HG03469 (cell line): ENCODE results near the gene RAD51B.

Source experiments
- ATAC-seq: cut with Tn5 transposase; IDR thresholded peaks from one replicate; pipeline ENCODE4 v1.9.1; 2021; ENCODE audit warnings: mild to moderate bottlenecking, moderate library complexity, moderate number of reproducible peaks; ENCODE audit not compliant: unreplicated experiment

RAD51B gene

GRCh38 chr14:68612049-68612448 is 792.5 kb downstream of the RAD51B start:
- no peak for ATAC-seq

GRCh38 chr14:68616221-68616902 is 796.8 kb downstream of the RAD51B start:
- ATAC-seq = no peak

GRCh38 chr14:68619790-68620574 is 800.4 kb downstream of the RAD51B start:
- ATAC-seq = no peak

GRCh38 chr14:68621400-68622365 is 802.1 kb downstream of the RAD51B start:
- no peak for ATAC-seq

- no peak for ATAC-seq
Observed at GRCh38 chr14:68622856-68623255, 803.3 kb downstream of the RAD51B start.

- ATAC-seq = no peak
Observed at GRCh38 chr14:68623307-68623706, 803.7 kb downstream of the RAD51B start.

- no peak for ATAC-seq
Observed at GRCh38 chr14:68623826-68624225, 804.2 kb downstream of the RAD51B start.

GRCh38 chr14:68624541-68625220 is 805.1 kb downstream of the RAD51B start:
- ATAC-seq = no peak

- ATAC-seq = no peak
Observed at GRCh38 chr14:68625366-68626090, 805.9 kb downstream of the RAD51B start.

- ATAC-seq = no peak
Observed at GRCh38 chr14:68626386-68626785, 806.8 kb downstream of the RAD51B start.

GRCh38 chr14:68627050-68627867 is 807.7 kb downstream of the RAD51B start:
- ATAC-seq = no peak

- ATAC-seq = no peak
Observed at GRCh38 chr14:68627868-68628604, 808.5 kb downstream of the RAD51B start.

GRCh38 chr14:68628605-68629310 is 809.2 kb downstream of the RAD51B start:
- no peak for ATAC-seq

- no peak for ATAC-seq
Observed at GRCh38 chr14:68630081-68630571, 810.5 kb downstream of the RAD51B start.

- no peak for ATAC-seq
Observed at GRCh38 chr14:68630611-68631393, 811.2 kb downstream of the RAD51B start.

GRCh38 chr14:68631394-68632053 is 811.9 kb downstream of the RAD51B start:
- no peak for ATAC-seq
